ENCODE data around the gene MRFAP1L1.

- TF ChIP-seq CTCF (IDR thresholded peaks at IDR 0.05) (no peak), POLR2AphosphoS5 (IDR thresholded peaks at IDR 0.05) (no peak), POLR2A (IDR thresholded peaks at IDR 0.05) (no peak)
Measured at GRCh38 chr4:6752486-6752829, 42.8 kb upstream of the MRFAP1L1 start.

All from upper lobe of left lung (tissue), 4 donors.